ENCODE measurements around the gene NEDD4L. TPM values are rescaled to one million over a fixed set of nuclear protein-coding genes. Genes with fewer than 3 reads are reported as not detected.

NEDD4L gene
- total and polyA plus RNA-seq, 4 donors: 10.2 to 20.3 (median 13.2) TPM

DNA sequence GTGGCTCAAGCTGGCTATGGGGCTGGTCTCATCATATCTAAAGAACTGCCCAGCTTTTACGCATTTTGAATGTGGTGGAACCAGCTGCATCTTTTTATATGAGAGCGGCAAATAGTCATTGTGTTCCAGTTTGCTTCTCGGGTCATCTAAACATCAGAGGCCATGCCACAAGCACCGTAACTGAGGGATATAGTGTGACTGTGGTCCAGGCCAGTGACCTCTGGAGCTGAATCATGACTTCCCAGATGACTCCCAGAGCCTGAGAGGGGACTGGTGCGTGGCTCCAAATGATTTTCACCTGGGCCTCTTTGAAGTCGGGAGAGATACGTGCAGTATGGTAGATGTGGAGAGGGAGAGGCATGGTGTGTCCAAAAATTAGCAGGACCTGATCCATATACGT, 271.0 kb downstream of the NEDD4L start:
- peak overlapping the region; percentile 59 to 83 for H3K27ac ChIP-seq (ENCODE audit: low read depth in 1 of 2, low read length in 2 of 2)
- H3K4me3 ChIP-seq (ENCODE audit: low read depth in 1 of 3, low read length in 3 of 3): no peak overlapping the region
- H3K4me1 ChIP-seq (ENCODE audit: control insufficient read depth in 4 of 4, insufficient read depth in 4 of 4, low read length in 3 of 4): peaks cover 2 to 18% (median 9%) of the 10 kb centered on the region in 4 donors
- peak in 1 of 2 donors; percentile 32 for TF ChIP-seq RXRA (IDR thresholded peaks at IDR 0.05)
- TF ChIP-seq, protein P1, sequence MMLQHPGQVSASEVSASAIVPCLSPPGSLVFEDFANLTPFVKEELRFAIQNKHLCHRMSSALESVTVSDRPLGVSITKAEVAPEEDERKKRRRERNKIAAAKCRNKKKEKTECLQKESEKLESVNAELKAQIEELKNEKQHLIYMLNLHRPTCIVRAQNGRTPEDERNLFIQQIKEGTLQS (IDR thresholded peaks at IDR 0.05): no peak
- H3K9me3 ChIP-seq (ENCODE audit: control insufficient read depth in 4 of 4, low read length in 3 of 4): no peaks in the 10 kb centered on the region
- H3K36me3 ChIP-seq (ENCODE audit: control insufficient read depth in 4 of 4, insufficient read depth in 3 of 4, low read depth in 1 of 4, low read length in 3 of 4): no peaks in the 10 kb centered on the region
- 84% methylated on average over 8 of the region's 8 CpGs for WGBS
- no peaks in the 10 kb centered on the region for H3K27me3 ChIP-seq (ENCODE audit: control insufficient read depth in 4 of 4, insufficient read depth in 4 of 4, low read length in 3 of 4)
- H3K9ac ChIP-seq (ENCODE audit: low read depth in 1 of 2, low read length in 2 of 2): no peak overlapping the region
- no peak for DNase-seq (ENCODE audit: low spot score)

DNA sequence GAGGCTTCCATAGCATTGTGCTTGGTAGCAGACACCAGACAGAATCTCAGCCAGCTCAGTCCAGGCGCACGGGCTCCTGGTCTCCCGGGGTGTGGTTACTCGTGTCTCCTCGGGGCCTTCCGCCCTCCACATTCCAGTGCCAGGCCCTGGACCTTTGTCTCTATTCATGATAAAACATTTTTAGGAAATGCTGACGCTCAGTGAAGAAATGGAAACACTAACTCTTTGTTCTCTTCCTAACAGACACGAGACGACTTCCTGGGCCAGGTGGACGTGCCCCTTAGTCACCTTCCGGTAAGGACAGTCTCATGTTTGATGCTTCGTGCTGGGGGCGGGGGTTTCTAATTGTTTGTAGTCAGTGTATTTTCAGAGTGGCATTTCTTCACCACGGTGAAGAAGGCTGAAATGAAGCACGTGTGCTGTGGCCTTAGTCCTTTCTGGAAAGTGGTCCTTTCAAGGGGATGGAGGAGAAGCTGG, 271.8 kb downstream of the NEDD4L start:
- H3K36me3 ChIP-seq (ENCODE audit: control insufficient read depth in 4 of 4, insufficient read depth in 3 of 4, low read depth in 1 of 4, low read length in 3 of 4): no peaks in the 10 kb centered on the region
- WGBS: 78% methylated on average over 15 of the region's 15 CpGs
- no peak overlapping the region for H3K4me3 ChIP-seq (ENCODE audit: low read depth in 1 of 3, low read length in 3 of 3)
- TF ChIP-seq, protein P1 (IDR thresholded peaks at IDR 0.05): no peak
- TF ChIP-seq GABPA (IDR thresholded peaks at IDR 0.05 in 1 of 2, conservative IDR thresholded peaks at IDR 0.05 in 1 of 2): no peak
- TF ChIP-seq JUND (IDR thresholded peaks at IDR 0.05): no peak
- TF ChIP-seq RAD21 (IDR thresholded peaks at IDR 0.05): no peak
- TF ChIP-seq MAX (IDR thresholded peaks at IDR 0.05): no peak
- no peak for TF ChIP-seq RXRA (IDR thresholded peaks at IDR 0.05)
- no peak for TF ChIP-seq ZBTB33 (IDR thresholded peaks at IDR 0.05)
- no peak for TF ChIP-seq CTCF (IDR thresholded peaks at IDR 0.05; ENCODE audit: low read depth, low read length, missing input control)
- no peak for TF ChIP-seq YY1 (IDR thresholded peaks at IDR 0.05)
- TF ChIP-seq, protein P2, sequence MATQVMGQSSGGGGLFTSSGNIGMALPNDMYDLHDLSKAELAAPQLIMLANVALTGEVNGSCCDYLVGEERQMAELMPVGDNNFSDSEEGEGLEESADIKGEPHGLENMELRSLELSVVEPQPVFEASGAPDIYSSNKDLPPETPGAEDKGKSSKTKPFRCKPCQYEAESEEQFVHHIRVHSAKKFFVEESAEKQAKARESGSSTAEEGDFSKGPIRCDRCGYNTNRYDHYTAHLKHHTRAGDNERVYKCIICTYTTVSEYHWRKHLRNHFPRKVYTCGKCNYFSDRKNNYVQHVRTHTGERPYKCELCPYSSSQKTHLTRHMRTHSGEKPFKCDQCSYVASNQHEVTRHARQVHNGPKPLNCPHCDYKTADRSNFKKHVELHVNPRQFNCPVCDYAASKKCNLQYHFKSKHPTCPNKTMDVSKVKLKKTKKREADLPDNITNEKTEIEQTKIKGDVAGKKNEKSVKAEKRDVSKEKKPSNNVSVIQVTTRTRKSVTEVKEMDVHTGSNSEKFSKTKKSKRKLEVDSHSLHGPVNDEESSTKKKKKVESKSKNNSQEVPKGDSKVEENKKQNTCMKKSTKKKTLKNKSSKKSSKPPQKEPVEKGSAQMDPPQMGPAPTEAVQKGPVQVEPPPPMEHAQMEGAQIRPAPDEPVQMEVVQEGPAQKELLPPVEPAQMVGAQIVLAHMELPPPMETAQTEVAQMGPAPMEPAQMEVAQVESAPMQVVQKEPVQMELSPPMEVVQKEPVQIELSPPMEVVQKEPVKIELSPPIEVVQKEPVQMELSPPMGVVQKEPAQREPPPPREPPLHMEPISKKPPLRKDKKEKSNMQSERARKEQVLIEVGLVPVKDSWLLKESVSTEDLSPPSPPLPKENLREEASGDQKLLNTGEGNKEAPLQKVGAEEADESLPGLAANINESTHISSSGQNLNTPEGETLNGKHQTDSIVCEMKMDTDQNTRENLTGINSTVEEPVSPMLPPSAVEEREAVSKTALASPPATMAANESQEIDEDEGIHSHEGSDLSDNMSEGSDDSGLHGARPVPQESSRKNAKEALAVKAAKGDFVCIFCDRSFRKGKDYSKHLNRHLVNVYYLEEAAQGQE (IDR thresholded peaks at IDR 0.05): no peak
- no peak for TF ChIP-seq HNF4G (IDR thresholded peaks at IDR 0.05)
- TF ChIP-seq FOXA2 (IDR thresholded peaks at IDR 0.05): no peak
- TF ChIP-seq NR2F2 (IDR thresholded peaks at IDR 0.05): no peak
- H3K4me1 ChIP-seq (ENCODE audit: control insufficient read depth in 4 of 4, insufficient read depth in 4 of 4, low read length in 3 of 4): peaks cover 2 to 18% (median 9%) of the 10 kb centered on the region in 4 donors
- H3K27me3 ChIP-seq (ENCODE audit: control insufficient read depth in 4 of 4, insufficient read depth in 4 of 4, low read length in 3 of 4): no peaks in the 10 kb centered on the region
- H3K9me3 ChIP-seq (ENCODE audit: control insufficient read depth in 4 of 4, low read length in 3 of 4): no peaks in the 10 kb centered on the region
- no peak for DNase-seq (ENCODE audit: low spot score)
- no peak overlapping the region for H3K9ac ChIP-seq (ENCODE audit: low read depth in 1 of 2, low read length in 2 of 2)
- no peak overlapping the region for H3K27ac ChIP-seq (ENCODE audit: low read depth in 1 of 2, low read length in 2 of 2)

All from liver (tissue), 9 donors.